ENCODE data around the gene JMJD1C.
"Not testable (repeated sequence)": the region's sequence is repeated elsewhere in the genome, so short reads cannot be mapped to it uniquely, and the experiment has no call there.

Gene JMJD1C

GRCh38 chr10:63252095-63252762, 213.5 kb downstream of the JMJD1C start:
- DNase-seq, result no peak

- DNase-seq, result no peak
These were observed 215.7 kb downstream of the JMJD1C start for GRCh38 chr10:63250032-63250431.

- no peak for DNase-seq
These were observed 218.0 kb downstream of the JMJD1C start for GRCh38 chr10:63247771-63248170.

- no peak for DNase-seq
These were observed 219.4 kb downstream of the JMJD1C start for GRCh38 chr10:63246356-63246755.

- DNase-seq, result no peak
These were observed 223.9 kb downstream of the JMJD1C start for GRCh38 chr10:63241841-63242281.

- no peak for DNase-seq
These were observed 225.0 kb downstream of the JMJD1C start for GRCh38 chr10:63240807-63241206.

- DNase-seq, result no peak
These were observed 227.3 kb downstream of the JMJD1C start for GRCh38 chr10:63238501-63238900.

GRCh38 chr10:63237396-63237795, 228.4 kb downstream of the JMJD1C start:
- no peak for DNase-seq

- peak; percentile 49 for DNase-seq
These were observed 229.5 kb downstream of the JMJD1C start for GRCh38 chr10:63236113-63236935.

- DNase-seq, result not testable (repeated sequence)
These were observed 230.6 kb downstream of the JMJD1C start for GRCh38 chr10:63235136-63235535.

GRCh38 chr10:63229161-63229560, 236.6 kb downstream of the JMJD1C start:
- no peak for DNase-seq

- no peak for DNase-seq
These were observed 237.5 kb downstream of the JMJD1C start for GRCh38 chr10:63228237-63228636.

GRCh38 chr10:63227207-63227895, 238.4 kb downstream of the JMJD1C start:
- no peak for DNase-seq

- no peak for DNase-seq
These were observed 241.5 kb downstream of the JMJD1C start for GRCh38 chr10:63224241-63224640.

GRCh38 chr10:63221950-63222349, 243.8 kb downstream of the JMJD1C start:
- DNase-seq, result no peak

- DNase-seq, result no peak
These were observed 246.0 kb downstream of the JMJD1C start for GRCh38 chr10:63219749-63220148.

- DNase-seq, result no peak
These were observed 248.6 kb downstream of the JMJD1C start for GRCh38 chr10:63217120-63217605.

GRCh38 chr10:63214571-63214970, 251.2 kb downstream of the JMJD1C start:
- no peak for DNase-seq

- no peak for DNase-seq
These were observed 252.3 kb downstream of the JMJD1C start for GRCh38 chr10:63213489-63213888.

- DNase-seq, result no peak
These were observed 255.1 kb downstream of the JMJD1C start for GRCh38 chr10:63210611-63211196.

- no peak for DNase-seq
These were observed 256.1 kb downstream of the JMJD1C start for GRCh38 chr10:63209705-63210104.

GRCh38 chr10:63208986-63209385, 256.8 kb downstream of the JMJD1C start:
- DNase-seq, result no peak
